ENCODE data around the gene SESN1.

Gene SESN1

DNA sequence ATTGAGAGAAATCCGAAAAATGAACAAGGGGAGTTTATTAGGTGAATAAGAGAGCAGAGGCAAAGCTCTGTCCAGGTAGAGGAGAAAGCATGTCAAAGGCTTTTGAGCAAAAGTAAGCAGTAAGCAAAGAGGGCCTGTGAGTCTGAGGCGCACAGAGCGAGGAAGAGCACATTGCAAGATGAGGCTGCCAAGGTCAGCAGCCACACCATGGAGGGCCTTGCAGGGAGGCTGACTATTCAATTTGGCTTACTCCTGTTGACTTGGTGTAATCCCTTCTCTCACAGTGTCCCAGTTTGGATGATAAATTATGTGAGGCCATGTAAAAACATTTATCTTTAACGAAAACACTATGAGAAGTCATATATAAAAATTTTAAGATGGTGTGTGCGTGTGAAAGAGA, 32.4 kb downstream of the SESN1 start:
- FAIRE-seq, result no peak
- no peak for DNase-seq (ENCODE audit: low spot score)

DNA sequence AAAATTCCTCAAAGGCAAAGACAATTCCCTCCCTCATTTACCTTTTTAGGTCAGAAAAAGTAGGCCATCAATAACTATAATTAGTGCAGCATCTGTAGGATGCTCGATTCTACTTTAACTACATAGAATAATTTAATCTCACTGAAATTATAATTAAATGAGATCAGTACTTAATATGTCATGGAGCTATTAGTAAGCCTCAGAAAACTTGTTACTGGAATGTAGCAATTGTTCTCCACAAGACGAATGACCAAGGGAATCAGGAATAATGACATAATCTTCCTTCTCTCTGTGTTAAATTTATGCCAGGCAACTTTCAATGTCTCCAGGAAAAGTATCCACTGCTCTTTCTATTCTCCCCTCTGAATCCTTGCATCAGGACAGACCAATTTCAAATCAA, 34.1 kb downstream of the SESN1 start:
- DNase-seq (ENCODE audit: low spot score), result no peak
- FAIRE-seq, result no peak

DNA sequence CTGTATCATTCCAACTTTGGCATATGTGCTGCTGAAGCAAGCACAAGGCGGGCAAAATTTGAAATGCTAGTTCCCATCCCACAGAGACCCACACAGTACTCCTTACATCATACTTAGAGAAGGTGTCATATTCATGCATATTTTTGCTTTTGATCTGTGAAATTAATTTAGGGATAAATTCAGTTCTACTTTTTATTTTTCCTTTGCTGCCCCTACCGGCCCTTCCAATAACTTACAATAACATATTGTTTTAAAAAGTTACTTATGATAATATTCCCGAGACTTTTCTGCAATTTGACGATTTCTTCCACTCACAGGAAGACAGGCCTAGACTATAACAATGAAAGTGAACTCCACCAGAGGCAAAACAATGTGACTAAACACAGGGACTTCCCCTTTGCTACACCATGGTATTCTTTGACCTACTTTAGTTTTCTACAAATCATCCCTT, 35.0 kb downstream of the SESN1 start:
- no peak for DNase-seq (ENCODE audit: low spot score)
- no peak for FAIRE-seq

DNA sequence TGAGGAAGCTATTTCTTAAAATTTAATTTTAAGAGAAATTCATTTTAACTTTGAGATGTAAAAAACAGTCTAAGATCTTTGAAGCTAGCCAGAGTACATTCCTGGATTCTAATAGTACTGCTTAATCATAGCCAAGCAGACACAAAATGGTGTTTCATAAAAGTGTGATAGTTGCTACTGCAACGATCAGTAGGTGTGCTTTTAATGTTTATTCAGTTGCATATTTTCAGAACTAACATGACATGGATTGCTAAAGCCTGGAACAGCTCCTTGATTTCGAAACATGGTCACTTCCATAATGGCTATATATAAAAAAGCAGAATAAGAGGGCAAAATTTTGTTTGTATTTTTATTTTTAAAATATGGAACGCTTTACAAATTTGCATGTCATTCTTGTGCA, 35.5 kb downstream of the SESN1 start:
- no peak for DNase-seq (ENCODE audit: low spot score)
- no peak for FAIRE-seq

DNA sequence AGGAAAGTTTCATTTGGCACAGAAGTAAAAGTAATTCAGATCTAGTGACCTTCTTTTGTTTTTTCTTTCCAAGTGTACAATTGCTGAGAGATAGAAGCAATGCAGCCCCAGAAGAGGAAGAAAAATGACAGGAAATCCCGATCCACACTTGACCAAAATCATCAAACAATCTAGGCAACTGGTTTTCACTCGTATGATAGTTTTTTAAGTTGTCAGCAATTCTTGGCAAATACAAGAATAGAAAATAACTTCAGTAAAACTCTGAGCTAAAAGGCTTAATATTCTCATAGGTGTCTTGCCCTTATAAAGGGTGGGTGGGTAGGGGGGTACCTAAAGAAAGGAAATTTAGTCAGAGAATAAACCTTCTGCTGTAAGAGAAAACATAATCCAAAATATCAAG, 36.0 kb downstream of the SESN1 start:
- FAIRE-seq (no peak), DNase-seq (ENCODE audit: low spot score) (no peak)

GRCh38 chr6:109056661-109057060, 38.0 kb downstream of the SESN1 start:
- FAIRE-seq (no peak), DNase-seq (ENCODE audit: low spot score) (no peak)

GRCh38 chr6:109055771-109056235, 38.8 kb downstream of the SESN1 start:
- DNase-seq (ENCODE audit: low spot score) (no peak), FAIRE-seq (no peak)

DNA sequence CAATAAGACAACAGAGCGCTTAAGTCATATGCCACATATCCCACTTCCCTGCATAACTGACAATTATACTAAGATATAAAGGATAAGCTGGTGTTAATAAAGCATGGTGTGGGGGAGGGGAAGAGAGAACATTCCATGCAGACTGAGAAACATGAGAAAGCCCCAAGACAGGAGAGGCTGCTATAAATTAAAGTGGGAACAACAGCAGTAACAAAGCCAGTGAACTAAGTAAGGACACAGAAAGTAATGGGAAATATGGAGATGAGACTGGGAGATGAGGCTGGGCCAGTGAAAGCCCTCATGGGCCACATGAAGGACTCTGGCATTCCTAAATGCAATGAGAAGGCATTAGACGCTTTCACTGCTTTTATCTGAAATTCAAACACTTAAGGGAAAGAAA, 41.3 kb downstream of the SESN1 start:
- no peak for FAIRE-seq
- no peak for DNase-seq (ENCODE audit: low spot score)

DNA sequence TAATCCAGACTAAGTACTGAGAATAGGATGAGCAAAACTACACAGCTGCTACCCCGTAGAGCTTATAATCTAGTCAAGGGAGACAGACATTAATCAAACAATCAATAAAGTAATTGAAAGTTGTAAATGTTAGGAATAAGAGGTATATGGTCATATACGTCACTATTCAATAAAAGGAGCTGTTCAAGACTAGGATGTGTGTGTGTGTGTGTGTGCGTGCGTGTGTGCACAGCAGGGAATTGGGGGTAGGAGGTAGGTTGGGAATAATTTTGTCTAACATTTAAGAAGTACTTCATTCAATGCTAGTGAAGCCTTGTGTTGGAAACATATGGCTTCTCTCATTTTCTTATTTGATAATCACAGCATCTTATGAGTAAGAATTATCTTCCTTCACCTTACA, 41.8 kb downstream of the SESN1 start:
- no peak for DNase-seq (ENCODE audit: low spot score)
- no peak for FAIRE-seq

DNA sequence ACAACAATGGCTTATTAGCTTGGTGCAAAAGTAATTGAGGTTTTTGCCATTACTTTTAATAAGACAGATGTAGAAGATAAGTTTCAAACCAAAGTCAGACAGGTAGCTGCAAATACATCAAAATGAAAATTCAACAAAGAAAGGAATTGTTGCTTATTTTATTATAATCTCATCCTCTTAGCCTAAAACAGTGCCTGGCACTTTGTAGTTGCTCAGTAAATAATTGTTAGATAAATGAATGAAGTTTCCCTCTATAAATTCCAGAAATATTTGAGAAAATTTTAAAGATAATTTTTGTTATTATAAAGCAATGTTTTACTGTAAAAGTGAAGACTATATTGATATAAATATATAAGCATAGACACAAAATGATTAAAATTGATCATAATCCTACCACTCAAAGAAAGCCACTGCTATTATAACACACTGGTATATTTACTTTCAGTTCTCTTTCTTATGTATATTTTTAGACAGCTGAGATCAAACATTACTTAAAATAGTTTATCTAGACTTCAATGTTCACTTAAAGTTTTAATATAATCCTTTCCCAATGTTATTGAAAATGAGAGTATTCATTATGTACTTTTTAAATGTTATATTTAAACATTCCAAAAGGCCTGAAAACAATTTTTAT, 42.5 kb downstream of the SESN1 start:
- DNase-seq (ENCODE audit: low spot score) (no peak), FAIRE-seq (no peak)

DNA sequence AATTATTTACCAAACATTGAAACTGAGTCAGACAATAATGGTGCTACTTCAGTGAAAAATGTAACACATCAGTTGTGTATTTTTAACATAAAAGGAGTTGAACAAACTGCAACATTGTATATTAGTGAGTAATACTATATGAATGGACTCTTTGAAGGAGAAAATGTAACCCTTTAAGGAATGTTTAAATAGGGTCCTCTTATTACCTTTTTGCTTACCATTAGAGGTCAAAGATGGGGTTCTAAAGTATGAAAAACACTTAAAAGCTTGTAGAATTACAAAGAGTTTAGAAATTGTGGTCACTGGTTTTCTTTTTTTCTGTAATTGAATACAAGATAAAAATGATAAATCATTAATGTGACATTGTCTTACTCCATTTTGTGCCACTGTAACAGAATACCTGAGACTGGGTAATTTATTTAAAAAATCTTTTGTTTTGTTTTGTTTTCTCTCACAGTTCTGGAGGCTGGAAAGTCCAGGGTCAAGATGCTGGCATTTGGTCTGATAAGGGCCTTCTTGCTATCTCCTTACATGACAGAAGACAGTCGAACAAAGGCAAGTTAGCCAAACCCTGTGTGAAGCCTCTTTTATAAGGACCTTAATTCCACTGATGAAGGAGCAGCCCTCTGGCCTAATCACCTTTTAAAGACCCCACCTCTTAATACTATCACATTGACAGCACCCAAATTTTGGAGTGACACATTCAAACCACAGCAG, 43.2 kb downstream of the SESN1 start:
- no peak for DNase-seq (ENCODE audit: low spot score)
- FAIRE-seq, result no peak

DNA sequence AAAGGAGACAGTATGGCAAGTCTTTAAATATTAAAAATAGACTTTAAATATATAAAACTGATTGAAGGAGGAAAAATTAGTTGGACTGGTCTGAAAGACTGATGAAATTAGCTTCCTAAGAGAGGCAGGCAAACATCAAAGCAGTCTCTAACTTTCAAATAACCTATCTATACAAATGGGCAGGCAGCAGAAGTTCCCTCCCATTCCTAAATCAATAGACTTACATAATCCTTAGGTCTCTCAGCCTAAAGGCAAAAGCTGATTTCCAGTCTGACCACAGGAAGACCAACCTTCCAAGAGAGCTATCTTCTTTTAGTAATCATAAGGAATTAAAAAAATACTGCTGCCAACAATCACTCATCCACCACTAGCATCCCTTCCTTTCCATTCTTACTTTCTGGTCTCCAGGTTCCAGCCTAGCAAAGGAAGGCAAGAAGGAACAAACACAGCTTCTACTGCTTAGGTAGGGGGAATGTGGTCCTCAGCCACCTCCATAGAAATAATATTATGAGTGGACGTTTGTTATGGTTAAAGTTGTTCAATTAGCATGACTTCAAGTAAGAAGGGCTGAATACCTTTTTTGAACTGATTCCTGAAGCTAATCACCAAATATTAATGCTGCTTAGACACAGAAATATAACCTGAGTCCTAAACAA, 44.1 kb downstream of the SESN1 start:
- DNase-seq (ENCODE audit: low spot score) (no peak), FAIRE-seq (no peak)

- no peak for FAIRE-seq
- no peak for DNase-seq (ENCODE audit: low spot score)
Measured at GRCh38 chr6:109050012-109050411, 44.6 kb downstream of the SESN1 start.

DNA sequence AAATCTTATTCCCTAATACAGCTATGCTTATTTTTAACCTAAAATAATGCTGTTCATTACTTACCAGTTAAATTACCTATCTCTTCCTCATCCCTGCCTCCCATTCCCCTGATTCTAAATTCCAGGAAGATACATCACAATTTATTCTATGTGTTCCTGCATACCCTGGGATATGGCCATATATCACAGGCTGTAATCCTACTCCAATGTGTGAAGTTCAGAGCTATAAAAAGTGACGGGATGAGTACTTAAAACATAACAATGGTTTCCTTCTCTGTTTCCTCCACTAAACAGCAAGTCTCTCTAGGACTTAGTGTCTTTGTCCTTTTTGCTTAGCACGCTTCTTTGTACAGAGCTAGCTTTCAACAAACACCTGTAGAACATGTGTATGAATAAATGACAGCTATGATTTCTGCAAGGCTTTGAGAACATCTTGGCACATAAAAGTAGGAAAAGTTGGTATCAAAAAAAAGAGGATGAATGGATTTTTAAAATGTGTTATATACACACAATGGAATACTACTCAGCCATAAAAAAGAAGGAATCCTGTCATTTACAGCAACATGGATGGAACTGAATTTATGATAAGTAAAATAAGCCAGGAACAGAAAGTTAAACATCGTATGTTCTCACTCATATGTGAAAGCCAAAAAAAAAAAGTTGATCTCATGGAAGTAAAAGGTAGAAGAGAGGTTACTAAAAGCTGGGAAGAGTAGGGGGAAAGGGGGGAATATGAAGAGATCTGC, 45.8 kb downstream of the SESN1 start:
- no peak for FAIRE-seq
- no peak for DNase-seq (ENCODE audit: low spot score)

GRCh38 chr6:109048176-109048575, 46.5 kb downstream of the SESN1 start:
- no peak for FAIRE-seq

GRCh38 chr6:109045493-109045892, 49.2 kb downstream of the SESN1 start:
- no peak for FAIRE-seq

More at GRCh38 chr6:109048176-109048575, 46.5 kb downstream of the SESN1 start:
- no peak for DNase-seq (ENCODE audit: low spot score)

GRCh38 chr6:109039795-109040194, 54.9 kb downstream of the SESN1 start:
- DNase-seq (ENCODE audit: low spot score) (no peak), FAIRE-seq (no peak)

More at GRCh38 chr6:109045493-109045892, 49.2 kb downstream of the SESN1 start:
- no peak for DNase-seq (ENCODE audit: low spot score)

DNA sequence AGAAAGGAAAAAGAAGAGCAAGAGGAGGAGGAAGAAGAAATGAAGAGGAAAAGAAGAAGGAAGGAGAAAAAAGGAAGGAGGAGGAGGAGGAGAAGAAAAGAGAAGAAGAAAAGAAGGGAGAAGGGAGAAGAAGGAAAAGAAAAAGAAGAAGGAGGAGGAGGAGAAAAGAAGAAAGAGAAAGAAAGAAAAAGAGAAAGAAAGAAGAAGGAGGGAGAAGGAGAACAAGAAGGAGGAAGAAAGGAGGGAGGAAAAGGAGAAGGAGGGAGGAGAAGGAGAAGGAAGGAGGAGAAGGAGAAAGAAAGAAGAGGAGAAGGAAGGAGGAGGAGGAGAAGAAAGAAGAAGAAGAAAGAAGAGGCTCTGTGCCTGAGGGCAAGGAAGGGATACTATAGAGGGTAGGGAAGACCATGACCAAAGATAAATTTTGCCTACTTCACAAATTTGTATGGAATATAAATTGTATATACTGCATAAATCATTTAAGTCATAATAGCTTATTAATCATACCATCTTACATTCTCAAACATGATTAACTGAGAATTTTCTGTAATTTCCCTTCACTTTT, 55.7 kb downstream of the SESN1 start:
- DNase-seq (ENCODE audit: low spot score) (no peak), FAIRE-seq (no peak)

DNA sequence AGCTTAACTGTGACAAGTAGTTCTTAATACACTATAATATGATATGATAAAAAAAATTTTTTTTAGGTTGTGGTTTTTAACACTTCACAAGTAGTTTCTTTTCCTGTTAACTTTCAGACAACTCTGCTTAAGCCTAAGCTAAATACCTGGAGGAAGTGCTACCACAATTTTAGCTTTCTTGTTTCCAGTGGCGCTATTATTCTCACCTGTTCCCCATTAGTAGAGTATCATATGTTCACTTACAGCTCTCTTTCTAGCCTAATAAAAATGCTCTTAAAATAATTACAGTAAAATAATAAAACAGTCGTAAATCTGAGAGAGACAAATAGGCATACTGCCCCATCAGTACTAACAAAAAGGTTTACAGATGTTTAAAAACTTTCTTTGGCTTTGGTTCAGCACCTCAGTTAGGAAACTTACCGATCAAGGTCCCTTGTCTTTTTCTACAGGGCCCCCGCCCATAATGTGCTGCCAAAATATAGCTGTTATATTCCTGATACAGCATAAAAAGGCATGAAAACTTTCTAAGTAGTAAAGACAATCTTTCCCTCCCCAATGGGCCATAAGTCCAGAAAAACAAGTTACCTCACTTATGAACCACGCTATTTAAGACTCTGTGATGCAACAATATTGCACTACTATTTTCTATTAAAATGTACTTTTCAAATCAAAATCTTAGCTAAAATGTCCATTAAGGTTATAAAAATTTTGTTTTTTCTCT, 57.9 kb downstream of the SESN1 start:
- DNase-seq (ENCODE audit: low spot score), result no peak
- no peak for FAIRE-seq

DNA sequence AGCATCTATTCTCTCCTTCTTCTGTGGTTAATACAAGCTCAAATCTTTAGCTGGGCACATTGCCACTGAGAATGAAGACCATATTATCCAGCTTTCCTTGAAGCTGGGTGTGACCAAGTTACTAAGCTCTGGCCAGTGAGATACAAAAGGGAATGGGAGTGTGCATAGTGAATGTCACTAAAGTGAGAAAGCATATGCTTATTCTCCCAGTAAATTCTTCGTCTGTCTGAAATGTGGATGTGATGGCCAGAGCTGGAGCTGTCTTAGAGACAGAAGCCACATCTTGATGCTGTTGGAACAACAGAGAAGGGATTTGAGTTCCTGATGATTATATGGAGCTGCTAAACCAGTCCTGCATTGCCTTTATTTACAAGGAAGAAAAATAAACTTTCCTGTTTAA, 60.1 kb downstream of the SESN1 start:
- FAIRE-seq (no peak), DNase-seq (ENCODE audit: low spot score) (no peak)

DNA sequence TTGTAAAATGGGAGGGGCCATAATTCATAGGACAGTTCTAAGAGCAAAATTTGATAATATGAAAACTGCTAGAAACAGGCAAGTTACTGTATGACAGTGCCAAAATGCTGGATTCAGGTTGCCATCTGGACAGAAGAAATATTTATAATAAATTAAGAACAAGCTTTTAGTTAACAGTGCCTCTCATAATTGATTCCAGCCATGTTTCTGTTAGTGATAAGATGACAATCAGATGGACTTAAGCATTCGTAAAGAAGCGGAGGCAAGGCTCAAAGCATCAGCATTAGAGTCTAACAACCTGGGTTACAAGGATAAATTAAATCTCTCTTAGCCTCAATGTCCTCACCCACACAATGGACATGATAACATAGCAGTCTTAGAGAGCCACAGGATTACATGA, 61.0 kb downstream of the SESN1 start:
- DNase-seq (ENCODE audit: low spot score) (no peak), FAIRE-seq (no peak)

All from urothelium cell line (cell line).